ENCODE data around the gene ATP5PD. TPM values are rescaled to one million over a fixed set of nuclear protein-coding genes. Genes with fewer than 3 reads are reported as not detected.

ATP5PD gene
- total RNA-seq, result 271 and 283 TPM in 2 replicates

GRCh38 chr17:75046407-75047289 is at the start of gene ATP5PD, which contains the start of gene KCTD2:
ATP5PD (minus strand) TSS chr17:75046969; CDS start chr17:75042650, 4,319 bp downstream.
KCTD2 (plus strand) TSS chr17:75047225; CDS start chr17:75047251, 26 bp downstream.

GRCh38 chr17:75087558-75088453 is 41.0 kb upstream of the ATP5PD start, which contains the start of gene SLC16A5:
SLC16A5 (plus strand) TSS chr17:75087954; CDS start chr17:75093637, 5,683 bp downstream.

GRCh38 chr17:75012346-75013091 is 34.2 kb downstream of the ATP5PD start, which contains the start of gene MRPL58:
MRPL58 (plus strand) TSS chr17:75012670; CDS start chr17:75012687, 17 bp downstream.

Other genes with a start within 250 kb of the ATP5PD start
- not detected in 2 replicates for gene GRIN2C, start 187.1 kb downstream of the ATP5PD start, total RNA-seq
- 7.4 and 25.8 TPM in 2 replicates for gene FDXR, start 174.0 kb downstream of the ATP5PD start, total RNA-seq
- gene FADS6, start 153.3 kb downstream of the ATP5PD start, total RNA-seq, result not detected in 2 replicates
- gene USH1G, start 123.7 kb downstream of the ATP5PD start, total RNA-seq, result not detected in 2 replicates
- gene OTOP2, start 122.7 kb downstream of the ATP5PD start, total RNA-seq, result not detected in 2 replicates
- gene OTOP3, start 111.1 kb downstream of the ATP5PD start, total RNA-seq, result not detected in 2 replicates
- 0.18 and 0.81 TPM in 2 replicates for gene HID1, start 74.2 kb downstream of the ATP5PD start, total RNA-seq
- 23.6 and 24.8 TPM in 2 replicates for gene CDR2L, start 59.3 kb downstream of the ATP5PD start, total RNA-seq
- gene MRPL58, start 34.3 kb downstream of the ATP5PD start, total RNA-seq, result 27.1 and 29.5 TPM in 2 replicates
- 12.8 and 24.3 TPM in 2 replicates for gene KCTD2, start 256 bp upstream of the ATP5PD start, total RNA-seq
- 4.4 and 5.8 TPM in 2 replicates for gene SLC16A5, start 41.0 kb upstream of the ATP5PD start, total RNA-seq
- gene ARMC7, start 63.0 kb upstream of the ATP5PD start, total RNA-seq, result 3.2 and 5.8 TPM in 2 replicates
- gene NT5C, start 84.8 kb upstream of the ATP5PD start, total RNA-seq, result 70.3 and 89.7 TPM in 2 replicates
- gene JPT1, start 107.5 kb upstream of the ATP5PD start, total RNA-seq, result 100 and 157 TPM in 2 replicates
- gene SUMO2, start 136.0 kb upstream of the ATP5PD start, total RNA-seq, result 67.1 and 67.9 TPM in 2 replicates
- 19.1 and 27.9 TPM in 2 replicates for gene NUP85, start 158.7 kb upstream of the ATP5PD start, total RNA-seq
- 8.8 and 24.8 TPM in 2 replicates for gene GGA3, start 214.6 kb upstream of the ATP5PD start, total RNA-seq
- 38.6 and 40.7 TPM in 2 replicates for gene MRPS7, start 214.9 kb upstream of the ATP5PD start, total RNA-seq
- 2.9 and 4.7 TPM in 2 replicates for gene MIF4GD, start 224.3 kb upstream of the ATP5PD start, total RNA-seq
- gene SLC25A19, start 242.5 kb upstream of the ATP5PD start, total RNA-seq, result 2.7 and 3.1 TPM in 2 replicates